ENCODE results near the gene GLG1.
"Not testable (repeated sequence)": the region's sequence is repeated elsewhere in the genome, so short reads cannot be mapped to it uniquely, and the experiment has no call there.

The GLG1 gene

DNA sequence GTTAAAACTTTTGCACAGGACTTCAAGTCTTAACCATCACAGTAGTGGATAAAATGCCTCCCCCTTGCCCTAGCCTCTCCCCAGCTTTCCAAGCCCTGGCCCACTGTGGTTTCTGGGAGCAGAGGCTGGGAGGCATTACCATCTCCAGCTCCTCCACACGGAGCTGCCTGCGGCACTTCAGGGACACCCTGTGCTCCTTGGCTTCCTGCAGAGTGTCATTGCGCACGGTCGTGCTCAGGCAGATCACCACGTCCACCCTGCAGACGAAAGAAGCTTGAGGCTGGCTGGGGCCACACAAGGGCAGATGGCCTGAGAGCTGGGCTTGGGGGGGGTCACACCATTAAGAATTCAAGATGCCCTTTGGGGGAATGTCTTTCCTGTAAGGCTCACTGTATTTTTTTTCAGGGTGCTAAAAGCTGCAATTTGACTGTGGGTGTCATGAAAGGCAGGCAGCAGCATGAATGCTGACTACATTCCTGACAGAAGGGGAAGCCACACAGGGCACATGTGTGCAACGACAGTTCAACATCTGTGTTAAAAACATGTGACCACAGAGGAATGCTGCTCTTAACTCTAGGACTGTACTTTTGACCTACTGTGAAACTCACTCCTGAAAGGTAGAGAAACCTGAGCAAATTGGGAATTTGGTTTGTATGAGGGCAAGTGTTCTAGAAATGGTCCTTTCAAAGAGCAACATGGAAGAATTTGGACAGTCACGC, 137.9 kb downstream of the GLG1 start:
- DNase-seq, result no peak

DNA sequence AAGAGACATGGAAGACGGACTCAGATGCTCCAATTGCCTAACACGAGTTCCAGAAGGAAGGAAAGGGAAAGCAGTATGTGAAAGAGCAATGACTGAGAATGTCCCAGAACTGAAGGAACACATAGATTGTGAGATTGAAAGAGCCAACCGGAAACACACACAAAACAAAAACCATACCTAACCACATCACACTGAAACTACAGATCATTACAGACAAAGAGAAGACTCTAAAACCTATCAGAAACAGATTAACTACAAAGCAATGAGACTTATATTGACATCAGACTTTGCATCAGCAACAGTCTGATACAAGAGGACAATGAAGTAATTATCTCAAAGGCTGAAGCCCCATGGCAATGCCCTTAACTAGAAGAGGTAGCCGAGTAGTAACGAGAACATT, 140.0 kb downstream of the GLG1 start:
- DNase-seq, result no peak

DNA sequence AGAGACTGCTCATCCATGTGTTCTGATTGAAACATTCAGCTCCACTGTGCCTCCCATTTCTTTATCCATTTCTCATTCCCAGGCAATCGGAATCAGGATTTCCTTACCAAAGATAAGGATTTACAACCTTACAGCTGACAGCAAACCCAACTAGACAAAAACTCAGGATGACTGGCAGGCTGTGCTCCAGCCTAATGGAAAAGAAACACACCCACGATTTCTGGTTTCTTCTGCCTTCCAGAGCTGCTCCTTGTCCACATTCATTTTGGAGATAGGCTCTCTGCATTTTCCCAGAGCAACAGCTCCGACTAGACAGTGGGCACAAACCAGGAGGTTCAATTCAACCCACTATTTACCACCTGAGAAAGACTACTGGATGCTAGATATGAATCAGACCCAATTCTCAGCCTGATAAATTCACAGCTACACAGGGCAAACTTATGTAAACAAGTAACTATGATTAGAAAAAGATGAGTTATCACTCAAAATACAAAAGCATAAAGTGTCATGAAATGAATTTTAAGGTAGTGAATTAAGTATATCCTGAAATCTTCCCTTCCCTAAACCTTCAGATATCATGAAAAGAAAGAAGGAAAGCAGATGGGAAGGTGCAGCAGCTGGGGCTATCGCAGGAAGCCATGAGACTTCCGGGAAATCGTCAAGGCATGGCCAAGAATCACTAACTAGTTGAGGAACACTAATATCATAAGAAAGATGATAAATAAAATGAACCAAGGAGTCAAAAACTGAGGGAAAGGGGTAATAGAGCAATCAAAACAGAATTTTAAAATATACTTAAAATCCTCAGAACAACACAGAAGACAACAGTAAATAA, 140.8 kb downstream of the GLG1 start:
- DNase-seq, result no peak

DNA sequence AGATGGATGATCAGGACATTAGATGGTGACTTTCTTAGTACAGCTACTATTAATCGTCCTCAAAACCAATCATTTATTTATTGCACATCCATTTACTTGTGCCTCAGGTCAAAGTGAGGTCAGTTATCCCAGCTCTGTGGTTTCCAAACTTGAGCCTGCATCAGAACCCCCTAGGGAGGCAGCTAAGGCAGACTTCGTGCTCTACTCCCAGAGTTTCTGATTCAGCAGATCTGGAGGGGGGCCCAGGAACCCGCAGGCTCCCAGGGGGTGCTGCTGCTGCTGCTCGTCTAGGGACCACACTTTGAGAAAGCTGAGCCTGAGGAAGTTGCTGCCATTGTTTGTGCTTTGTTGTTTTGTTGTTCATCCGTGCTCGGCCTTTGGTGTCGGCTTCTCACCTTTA, 141.6 kb downstream of the GLG1 start:
- DNase-seq, result no peak

DNA sequence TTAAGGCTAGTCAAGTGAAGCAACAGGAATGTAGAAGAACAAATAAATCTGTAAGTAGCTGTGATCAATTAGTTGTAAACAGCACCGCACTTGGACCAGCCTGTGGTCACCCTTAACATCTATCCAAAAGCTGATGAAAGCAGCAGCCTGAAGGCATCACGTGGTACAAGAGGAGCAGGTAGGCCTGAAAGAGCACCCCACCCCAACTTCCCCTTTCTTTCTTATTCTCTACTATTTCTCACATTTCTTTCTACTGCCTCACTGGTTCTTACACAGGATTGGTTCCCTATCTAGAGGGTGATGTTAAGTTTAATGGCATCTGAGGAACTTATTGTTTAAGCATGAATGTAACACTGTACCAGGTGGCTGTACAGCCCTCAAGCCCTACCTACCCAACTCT, 143.0 kb downstream of the GLG1 start:
- DNase-seq, result no peak

DNA sequence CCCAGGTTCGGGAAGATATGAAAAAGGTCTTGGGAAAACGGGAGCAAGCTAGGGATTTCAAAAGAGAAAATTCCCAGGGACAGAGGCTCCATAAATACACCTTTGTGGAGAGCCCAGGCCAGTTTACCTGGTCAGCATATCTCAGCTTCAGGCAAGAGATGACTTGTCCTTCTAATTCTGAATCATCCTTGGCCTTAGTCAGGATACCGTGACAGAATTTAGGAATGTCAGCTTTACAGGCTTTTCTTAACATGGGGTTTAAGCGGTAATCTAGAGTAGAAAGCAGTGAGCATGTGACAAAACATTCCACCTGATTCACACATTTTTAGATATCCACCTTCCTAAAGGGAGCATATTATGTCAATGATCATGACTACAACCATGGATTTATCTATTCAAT, 144.6 kb downstream of the GLG1 start:
- DNase-seq, result no peak

DNA sequence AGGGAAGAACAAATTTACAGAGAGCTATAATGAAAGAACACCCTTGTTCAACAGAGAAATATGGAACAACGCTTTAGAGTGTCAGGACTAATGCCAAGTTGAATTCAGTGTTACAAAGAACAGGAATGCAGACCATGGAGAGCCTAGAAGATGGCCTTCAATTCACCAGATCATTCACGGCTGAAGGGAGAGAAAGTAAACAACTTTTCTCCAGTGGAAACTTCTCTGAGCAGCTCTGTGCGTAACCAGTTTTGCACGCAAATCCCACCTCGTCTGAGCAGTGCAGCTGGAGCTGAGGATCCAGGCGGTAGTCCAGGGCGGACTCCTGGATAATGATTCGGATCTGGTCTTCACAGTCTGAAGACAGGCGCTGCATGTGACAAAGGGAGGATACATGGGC, 145.1 kb downstream of the GLG1 start:
- no peak for DNase-seq

DNA sequence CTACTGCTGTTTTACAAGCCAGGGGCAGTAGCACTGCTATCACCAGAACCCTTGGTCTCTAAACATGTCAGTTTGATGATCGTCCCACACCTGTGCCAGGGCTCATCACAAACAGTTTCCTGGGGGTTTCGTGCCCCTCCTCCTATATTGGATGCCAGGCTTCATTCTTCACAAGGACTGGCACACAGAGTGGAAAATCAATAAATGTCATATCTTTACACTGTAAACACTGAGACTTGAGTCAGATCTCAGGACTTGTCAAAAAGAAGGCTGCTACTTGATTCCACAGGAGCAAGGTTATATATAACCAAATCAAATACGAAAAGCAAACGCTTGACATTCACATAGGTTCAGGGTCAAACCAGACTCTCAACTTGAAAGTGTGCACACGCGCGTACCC, 146.4 kb downstream of the GLG1 start:
- DNase-seq, result no peak

DNA sequence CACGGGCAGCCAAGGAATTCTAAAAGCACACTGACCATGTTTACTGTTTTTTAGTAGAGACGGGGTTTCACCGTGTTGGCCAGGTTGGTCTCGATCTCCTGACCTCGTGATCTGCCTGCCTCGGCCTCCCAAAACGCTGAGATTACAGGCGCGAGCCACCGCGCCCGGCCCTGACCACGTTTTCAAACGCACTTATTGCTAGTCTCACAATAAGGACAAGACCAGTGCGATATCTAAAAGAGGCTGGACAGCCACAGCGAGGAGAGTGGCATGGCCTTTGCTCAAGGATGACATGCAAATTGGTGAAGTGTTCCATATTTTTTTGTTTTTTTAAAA, 150.7 kb downstream of the GLG1 start:
- no peak for DNase-seq

DNA sequence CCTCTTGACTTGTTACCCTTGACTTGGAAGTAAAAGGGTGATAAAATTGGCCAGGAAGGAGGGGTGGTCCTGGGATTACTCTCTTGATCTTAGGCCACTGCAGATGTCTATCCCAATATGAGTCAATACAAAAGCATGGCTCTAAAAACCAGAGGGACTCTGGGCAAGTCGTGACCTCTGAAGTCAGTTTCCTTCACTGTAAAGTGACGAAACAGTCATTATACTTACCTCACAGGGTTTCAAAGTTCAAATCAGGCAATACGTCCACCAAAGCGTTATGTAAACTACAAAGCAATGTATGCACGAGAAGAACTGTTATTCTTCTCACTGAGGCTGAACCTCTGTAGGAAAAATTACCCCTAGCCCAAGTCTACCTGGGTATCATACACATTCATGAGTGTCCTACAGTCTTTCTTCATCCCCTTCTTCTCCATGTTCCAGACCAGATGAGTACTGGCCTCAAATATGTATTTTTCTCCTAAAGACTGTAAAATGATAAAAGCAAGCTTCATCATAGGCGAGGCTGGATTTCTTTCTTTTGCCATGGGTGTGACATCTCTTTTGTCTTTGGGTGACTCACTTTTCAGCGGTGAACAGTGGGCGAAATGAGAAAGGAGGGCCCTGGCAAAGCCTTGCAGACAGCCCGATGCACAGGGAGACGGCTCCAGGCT, 151.2 kb downstream of the GLG1 start:
- DNase-seq, result no peak

DNA sequence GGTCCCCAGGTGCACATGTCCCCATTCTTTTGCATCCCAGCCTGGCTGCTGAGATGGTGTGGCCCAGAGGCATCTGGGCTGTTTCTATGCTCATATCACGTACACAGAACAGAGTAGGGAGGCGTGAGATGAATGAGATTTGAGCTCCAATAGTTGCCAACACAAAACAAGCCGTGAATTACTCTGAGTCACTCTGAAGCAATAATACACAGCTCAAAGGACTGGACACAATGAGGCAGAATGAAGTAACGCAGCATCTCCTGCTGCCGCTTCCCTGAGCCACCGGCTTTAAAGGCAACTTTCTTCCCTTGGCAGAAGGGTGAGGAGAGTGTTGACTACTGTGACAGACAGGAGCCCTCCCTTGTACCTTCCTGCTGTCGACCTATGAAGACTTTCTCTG, 151.7 kb downstream of the GLG1 start:
- no peak for DNase-seq

DNA sequence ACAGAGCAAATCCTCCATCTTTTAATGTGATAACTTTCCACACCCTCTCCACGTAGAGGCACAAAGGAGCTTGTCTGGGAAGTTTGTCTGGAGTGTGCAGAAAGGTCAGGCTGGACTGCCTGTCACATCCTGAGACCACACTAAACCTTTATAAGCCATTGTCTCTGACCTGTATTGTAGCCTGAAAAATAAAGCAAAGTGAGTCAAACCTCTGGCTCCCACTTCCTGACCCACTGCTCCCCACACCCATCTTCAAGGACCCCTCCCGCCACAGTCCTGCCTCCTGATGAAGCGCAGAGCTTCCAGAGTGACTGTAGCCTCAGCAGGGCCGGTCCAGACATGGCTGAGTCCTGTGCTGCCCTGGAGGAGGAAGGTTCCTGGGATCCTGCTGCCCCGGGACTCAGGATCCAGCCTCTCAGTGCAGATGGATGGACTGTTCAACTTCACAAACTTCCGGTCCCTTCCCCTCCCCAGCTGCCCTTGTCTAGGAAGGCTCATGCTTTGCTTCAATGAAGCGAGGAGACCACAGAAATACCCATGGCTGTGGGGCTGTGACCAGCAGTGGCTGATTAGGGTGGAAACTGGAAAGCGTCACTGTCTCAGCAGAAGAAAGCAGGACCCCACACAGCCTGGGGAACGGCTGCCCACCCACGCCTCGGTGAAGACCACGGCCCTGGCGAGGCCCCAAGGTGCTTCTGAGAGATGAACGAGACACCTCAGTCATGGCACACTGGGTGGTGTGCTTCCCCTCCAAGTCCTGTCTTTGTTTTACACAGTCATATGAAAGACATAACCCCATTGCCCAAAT, 154.8 kb downstream of the GLG1 start:
- DNase-seq, result no peak

DNA sequence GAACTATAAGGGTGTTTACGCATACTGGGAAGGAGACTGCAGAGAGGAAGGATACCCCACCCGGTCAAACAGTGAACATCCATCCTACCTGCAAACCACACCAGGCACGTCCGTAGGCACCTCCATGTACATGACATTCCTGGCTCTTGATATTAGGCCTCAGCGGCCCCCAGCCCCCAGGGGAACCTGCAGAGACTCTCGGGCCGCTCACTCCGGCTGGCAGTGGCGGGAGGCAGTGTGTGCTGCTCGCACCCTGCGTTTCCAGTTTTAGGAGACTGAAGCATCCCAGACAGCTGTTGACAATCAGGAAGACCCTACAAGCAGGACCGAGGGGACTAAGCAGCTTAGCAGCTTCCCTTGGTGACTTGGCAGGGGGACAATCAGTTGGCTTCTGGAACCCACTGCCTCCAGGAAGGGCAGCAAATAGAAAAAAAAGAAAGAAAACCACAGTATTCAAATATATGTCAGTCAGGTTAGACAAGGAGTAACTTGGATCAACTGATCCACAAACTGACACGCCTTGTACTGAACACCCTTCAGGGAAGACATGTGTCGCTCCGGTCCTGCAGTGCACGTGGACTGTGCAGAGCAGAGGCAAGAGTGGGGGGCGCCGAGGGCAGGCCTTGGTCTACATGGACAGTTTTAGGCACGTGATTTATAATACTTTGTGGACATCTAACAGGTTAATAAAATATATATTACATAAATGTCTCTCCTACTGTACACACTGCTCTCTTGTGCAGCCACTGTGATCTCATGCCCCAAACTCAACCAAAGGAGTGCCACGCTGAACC, 155.8 kb downstream of the GLG1 start:
- no peak for DNase-seq

DNA sequence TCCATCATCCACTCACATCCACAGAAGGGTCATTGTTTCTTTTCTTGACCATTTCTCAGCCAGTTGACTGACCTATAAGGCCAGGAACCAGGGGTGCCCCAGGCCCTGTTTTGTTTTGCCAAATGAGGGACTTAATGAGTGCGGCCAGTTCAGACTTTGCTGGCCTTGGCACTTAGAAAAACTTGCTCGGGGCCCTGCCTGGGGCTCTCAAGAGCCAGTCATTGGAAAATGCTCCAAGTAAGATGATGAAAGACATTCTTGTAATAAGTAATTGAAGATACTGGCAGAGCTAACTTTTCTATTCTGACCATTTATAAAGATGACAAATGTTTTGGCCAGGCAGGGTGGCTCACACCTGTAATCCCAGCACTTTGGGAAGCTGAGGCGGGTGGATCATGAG, 156.7 kb downstream of the GLG1 start:
- no peak for DNase-seq

DNA sequence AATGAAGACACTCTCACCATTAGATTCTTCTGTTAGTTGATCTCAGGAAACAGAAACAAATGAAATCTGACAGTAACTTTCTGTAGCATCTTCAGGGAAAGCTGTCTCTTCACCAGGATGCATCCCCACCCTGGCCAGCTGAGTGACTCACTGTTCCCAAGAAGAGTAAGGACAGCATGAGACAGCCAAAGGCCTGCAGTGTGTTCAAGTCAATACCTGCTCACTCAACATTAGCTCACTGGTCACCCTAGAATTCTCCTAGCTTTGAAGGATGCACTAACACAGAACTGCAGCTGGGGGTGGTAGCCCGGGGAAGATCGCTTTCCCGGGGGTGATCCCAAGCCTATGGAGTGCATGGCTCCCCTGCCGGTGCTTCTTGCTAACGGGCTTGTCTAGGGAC, 157.4 kb downstream of the GLG1 start:
- DNase-seq, result no peak

DNA sequence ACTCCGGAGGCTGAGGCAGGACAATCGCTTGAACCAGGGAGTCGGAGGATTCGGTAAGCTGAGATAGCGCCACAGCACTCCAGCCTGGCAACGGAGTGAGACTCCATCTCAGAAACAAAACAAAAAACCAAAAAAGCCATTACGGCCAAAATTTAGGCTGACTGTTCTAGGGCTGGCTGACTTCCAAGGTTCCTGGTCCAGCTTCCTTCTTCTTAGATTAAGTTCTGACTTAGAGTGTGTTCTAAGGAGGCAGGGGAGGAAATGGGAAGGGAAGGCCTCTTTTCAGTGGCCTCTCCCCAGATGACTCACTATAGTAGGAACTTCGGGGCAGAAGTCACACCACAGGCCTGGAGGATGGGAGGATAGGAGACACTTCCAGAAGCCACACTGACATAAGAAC, 157.9 kb downstream of the GLG1 start:
- DNase-seq, result no peak

DNA sequence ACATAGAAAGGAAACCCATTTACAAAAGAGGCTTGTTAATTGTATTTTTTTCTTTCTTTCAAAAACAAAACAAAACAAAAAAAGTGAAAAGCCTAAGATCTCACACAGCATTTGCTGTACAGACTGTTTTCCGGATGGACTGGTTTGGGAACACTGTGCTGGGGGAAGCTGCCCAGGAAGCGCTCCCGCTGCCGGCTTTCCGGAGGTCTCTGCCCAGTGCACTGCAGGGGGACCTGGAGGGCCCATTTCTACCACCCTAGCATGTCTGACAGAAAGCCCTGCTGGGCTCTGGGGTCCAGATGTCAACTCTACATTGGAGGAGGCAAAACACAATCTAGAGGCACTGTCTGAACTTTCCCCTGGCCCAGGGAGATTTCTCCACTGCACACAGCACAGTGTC, 159.3 kb downstream of the GLG1 start:
- no peak for DNase-seq

DNA sequence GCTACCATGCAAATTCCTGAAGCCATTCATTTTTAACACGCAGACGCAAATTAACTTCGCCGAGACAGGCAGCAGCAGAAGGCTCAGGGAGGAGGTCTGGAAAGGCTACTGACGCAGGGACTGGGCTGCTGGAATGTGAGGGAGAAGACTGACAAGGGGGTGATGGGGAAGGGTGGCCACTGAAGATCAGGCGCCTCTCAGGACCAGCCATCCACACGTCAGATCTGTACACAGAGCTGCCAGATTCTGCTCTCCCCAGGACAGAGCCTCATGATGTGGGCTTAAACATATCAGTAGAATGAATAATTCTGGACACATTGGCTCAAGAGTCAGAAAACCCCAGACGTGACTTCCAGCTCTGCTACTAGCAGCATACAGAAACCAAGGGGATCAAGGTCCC, 160.0 kb downstream of the GLG1 start:
- DNase-seq, result no peak

DNA sequence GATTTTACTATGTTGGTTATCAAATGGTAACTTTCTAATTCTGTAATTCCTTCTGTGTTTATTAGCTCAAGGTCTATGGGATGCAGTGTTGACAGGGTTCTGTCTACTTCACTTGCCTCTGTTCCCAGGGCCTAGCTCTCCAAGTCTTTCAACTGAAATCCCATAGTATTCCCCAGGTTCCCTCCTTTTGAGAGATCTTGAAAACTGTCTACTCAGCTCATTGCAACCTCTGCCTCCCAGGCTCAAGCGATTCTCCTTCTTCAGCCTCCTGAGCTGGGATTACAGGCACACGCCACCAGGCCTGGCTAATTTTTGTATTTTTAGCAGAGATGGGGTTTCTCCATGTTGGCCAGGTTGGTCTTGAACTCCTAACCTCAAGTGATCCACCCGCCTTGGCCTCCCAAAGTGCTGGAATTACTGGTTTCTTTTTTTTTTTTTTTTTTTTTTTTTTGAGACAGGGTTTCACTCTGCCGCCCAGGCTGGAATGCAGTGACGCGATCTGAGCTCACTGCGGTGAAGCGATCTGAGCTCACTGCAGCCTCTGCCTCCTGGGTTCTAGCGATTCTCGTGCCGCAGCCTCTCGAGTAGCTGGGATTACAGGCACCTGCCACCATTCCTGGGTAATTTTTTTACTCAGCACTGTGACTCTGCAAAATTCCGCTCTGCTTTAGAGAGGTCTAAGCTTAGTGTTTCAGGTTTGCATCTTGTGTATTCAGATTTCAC, 163.1 kb downstream of the GLG1 start:
- DNase-seq, result not testable (repeated sequence)

DNA sequence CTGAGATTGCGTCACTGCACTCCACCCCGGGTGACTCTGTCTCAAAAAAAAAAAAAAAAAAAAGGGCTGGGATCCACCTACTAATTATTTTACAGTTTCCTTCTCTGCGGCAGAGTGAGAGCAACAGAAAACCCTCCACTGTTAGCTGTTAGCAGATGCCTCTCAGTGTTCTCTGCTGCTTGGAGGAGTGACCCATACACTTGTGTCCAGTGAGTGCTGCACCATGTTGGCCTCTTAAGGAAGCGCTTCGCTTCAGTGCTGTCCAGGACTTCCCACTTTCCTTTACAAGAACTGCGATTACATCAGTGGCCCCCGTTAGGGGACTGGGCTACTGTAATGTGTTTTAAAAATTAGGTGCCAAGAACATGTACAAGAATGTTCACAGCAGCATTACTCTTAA, 167.2 kb downstream of the GLG1 start:
- no peak for DNase-seq

DNA sequence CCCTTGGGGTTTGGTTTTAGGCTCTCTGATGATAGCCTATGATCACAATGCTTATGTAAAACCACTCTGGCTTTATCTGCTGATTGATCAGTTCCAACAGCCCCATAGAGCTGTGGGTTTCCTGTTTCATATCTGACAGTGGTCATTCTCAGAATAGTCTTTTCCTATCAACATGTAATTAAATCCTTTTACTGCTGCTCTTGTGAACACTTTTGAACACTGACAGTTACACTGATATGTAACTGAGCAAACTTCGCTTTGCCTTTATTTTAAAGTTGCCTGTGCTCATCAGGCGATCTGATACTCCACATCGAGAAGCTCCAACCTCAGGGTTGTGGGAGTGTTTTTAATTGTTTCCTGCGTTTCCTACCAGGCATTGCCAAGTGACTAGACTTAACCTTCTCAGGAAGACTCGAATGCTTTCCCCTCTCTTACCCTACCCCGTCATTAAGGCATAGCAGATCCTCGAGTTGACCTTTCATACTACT, 168.4 kb downstream of the GLG1 start:
- DNase-seq, result no peak

DNA sequence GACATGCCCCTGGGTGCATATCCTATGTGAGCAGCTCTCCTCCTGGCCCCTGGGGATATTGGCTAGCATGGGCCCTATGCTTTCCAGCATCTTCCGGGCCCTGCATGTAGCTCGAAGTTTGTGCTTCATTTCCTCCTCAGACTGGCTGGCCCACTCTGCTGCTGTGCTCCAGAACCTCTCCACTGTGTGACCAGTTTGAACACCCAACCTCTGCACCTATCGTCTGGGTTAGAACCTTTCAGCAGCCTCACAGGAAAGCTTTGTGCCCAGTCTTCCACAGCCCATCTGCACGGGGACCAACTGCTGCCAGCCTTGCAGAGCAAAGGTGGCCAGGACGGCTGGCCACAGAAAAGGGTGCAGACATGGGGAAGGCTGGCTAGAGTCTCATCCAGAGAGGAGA, 175.4 kb downstream of the GLG1 start:
- no peak for DNase-seq

All from NCI-H748 treated with DMSO at 0.1 percent for 48 hours (cell line).